NCI-H2196 treated with DMSO at 0.1 percent for 48 hours (cell line): Measurements from ENCODE around the gene TMEM50B.
A peak's percentile ranks its signal among the peaks of the same experiment; 100 is the strongest.
"Not testable (repeated sequence)": the region's sequence is repeated elsewhere in the genome, so short reads cannot be mapped to it uniquely, and the experiment has no call there.

Experiments
- DNase-seq: peaks from one replicate; lab custom pipeline; 2025; ENCODE audit not compliant: unreplicated experiment; lab: John Stamatoyannopoulos, UW

Gene TMEM50B

GRCh38 chr21:33479679-33480480 lies at the start of gene TMEM50B:
Gene TMEM50B (minus strand): TSS chr21:33479974. CDS start chr21:33468885, 11,089 bp downstream.
- DNase-seq, result peak; percentile 86

GRCh38 chr21:33522953-33523349 lies 43.2 kb upstream of the TMEM50B start:
- DNase-seq, result no peak

DNA sequence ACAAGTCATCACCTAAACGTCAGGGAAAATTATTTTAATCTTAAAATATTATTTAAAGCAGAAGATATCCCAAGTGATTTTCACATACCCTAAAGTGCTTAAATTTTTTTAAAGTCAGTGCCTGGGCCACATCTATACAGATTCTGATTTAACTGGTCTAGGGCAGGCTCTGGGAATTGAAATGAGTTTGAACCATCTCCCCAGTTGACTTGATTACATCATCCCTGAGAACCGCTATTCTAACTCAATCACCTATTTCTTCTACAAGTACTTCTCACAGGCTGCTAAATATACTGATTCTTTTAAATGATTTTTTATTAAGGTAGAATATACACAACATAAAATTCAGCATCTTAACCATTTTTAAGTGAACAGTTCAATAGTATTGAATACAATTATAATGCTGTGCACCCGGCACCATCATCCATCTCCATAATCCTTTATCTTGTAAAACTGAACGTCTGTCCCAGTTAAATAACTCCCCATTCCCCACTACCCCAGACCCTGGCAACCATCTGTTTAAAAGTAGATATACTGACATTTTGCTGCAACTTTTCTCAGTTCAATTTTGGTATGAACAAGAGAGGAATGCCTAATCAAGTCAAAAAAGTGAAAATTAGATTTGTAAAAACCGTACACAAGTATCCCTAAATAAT lies 42.7 kb upstream of the TMEM50B start:
- no peak for DNase-seq

DNA sequence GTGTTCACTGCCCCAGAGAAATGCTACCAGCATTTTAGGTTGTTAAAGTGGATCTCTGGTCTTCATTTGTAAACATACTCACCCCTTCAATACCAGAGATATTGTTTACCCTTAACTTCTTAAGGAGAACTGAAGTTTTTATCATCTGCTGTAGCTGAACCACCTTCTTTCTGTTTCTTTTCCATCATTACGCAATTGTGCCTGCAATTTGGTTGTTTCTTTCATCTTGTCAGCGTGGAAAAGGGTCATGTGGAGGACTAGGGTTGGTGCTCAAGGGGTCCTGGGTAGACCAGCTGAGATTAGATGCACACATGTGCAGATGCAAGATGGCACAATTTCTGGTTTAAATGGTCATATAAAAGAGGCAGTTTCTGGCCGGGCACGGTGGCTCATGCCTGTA lies 39.1 kb upstream of the TMEM50B start:
- DNase-seq, result no peak

- DNase-seq, result no peak
These were observed 34.5 kb upstream of the TMEM50B start for GRCh38 chr21:33514229-33514628.

- DNase-seq, result no peak
These were observed 32.7 kb upstream of the TMEM50B start for GRCh38 chr21:33512481-33512880.

DNA sequence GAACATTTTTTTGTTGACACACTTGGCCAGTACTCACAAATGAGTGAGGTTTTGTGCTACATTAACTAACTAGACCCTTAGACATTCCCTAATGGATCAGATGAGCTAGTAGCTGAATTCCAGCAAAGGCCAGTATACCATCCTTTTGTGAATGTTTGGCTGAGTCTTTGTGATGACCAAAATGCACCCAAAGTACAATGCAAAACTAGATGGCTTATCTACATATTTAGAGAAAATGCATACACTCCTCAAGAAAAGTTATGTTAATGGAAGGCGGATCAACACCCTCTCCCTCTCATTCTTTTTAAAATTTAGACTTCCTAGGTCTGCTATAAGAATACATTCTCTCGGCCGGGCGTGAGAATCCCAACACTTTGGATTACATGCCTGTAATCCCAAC lies 31.9 kb upstream of the TMEM50B start:
- DNase-seq, result no peak

DNA sequence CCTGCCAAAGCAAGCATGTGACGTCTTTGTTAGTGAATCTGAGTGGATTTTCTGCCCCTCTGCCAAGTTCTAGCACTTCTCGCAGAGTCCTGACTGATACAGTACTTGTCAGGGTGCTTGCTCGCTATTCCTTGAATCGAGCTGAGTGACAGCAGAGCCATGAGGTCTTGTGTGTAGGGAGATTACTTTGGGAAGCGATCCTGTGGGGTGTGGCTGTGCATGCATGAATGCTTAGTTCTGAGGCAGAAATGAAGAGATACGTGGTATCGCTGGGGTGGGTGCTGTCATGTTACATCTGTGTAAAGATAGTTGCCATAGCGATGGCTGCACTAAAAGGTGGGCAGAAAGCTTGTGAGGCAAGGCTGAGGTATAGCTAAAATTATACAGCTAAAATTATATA lies 31.1 kb upstream of the TMEM50B start:
- DNase-seq, result no peak

DNA sequence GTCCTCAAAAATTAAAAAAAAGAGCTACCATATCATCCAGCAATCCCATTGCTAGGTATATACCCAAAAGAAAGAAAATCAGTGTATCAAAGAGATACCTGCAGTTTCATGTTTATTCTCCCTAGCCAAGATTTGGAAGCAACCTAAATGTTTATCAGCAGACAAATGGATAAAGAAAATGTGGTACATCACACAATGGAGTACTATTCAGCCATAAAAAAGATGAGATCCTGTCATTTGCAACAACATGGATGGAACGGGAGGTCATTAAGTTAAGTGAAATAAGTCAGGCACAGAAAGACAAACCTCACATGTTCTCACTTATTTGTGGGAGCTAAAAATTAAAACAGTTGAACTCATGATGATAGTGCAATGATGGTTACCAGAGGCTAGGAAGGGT lies 27.2 kb upstream of the TMEM50B start:
- DNase-seq, result not testable (repeated sequence)

DNA sequence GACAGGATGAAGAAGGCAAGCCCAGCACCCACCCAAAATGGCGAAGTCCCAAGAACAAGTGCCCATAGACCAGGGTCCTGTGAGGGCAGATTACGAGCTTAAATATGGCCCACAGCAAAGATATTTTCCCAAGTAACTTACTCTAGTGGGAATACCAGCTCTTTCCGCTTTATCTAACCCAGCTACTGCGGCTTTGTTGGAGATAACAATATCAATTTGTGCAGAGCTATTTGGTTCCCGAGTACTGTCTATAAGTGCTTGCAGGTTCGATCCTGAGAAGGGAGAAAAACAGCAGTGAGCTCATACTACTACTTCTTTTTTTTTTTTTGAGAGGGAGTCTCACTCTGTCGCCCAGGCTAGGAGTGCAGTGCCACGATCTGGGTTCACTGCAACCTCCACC lies 26.1 kb upstream of the TMEM50B start:
- no peak for DNase-seq

DNA sequence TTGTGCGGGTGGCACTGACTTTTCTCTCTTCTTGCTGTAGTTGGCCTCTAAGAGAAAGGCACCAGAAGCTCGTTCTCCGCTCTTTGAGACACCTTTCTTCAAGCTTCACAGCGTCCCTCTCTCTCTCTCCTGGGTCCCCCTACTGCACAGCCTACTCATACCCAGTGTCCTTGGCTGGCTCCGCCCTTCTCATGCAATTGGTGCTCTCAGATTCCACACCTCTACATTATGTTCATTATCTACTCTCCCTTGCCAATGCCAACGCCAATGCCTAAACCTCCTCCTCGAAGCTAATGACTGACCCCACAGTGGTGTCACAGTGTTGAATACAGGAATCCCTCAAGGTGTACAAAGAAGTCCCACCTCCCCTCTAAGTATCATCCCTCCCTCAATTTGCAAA lies 16.6 kb upstream of the TMEM50B start:
- DNase-seq, result no peak

- no peak for DNase-seq
These were observed 16.0 kb upstream of the TMEM50B start for GRCh38 chr21:33495743-33496142.

DNA sequence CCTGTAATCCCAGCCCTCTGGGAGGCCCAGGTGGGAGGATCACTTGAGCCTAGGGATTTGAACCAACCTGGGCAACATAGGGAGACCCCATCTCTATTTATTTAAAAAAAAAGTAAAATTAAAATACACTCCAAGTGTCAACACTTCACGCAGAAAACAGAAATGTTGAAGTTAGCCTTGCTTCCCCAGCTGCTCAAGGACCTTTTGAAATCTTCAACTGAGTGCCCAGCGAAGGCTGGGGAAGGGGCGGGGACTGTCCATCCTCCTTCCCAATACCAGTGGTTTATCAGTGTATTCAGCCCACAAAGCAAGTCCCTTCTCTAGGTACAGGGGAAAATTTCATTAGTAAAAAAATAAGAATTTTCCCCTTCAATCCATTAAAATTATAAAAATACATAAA lies 14.0 kb upstream of the TMEM50B start:
- DNase-seq, result no peak

- no peak for DNase-seq
These were observed 12.8 kb upstream of the TMEM50B start for GRCh38 chr21:33492571-33492970.

DNA sequence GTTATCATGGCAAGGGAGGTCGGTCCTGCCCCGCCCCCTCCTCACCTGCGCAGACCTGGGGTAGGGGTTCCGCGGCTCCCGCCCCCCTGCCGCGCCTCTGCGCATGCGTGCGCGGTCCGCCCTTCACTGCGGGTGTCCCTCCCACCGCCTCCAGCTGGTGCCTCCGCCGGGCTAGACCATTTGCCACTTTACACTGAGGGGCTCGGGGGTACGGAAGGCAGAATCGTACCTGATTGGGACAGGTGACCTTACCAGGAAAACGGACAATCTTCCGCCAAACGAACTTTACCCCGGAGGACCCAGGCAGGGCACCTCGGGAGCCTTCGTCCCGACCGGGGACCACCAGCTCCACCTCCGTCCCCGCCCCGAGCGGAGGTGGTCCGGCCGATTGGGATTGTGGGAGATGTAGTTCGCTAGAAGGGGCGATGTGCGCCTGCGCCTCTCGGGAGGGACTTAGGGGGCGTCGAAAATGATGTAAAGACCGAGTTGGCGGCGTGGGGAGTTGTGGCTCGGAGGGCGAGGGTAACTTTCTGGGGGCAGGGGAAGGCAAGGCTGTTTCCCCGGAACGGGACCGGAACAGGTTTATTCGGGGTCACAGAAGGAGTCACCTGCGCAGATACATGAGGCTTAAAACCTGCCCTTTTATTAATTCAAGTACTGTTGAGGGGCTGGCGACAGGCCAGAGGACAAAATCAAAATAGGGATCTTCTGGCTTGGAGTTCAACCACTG lies 11.8 kb upstream of the TMEM50B start, which contains the start of gene DNAJC28:
TSS of gene DNAJC28 (minus strand) at position 344 of the 730 bp plus-strand sequence. CDS start 2,323 bp downstream, outside the sequence.
- DNase-seq, result peak; percentile 89

- DNase-seq, result no peak
These were observed 11.2 kb upstream of the TMEM50B start for GRCh38 chr21:33490991-33491372.

DNA sequence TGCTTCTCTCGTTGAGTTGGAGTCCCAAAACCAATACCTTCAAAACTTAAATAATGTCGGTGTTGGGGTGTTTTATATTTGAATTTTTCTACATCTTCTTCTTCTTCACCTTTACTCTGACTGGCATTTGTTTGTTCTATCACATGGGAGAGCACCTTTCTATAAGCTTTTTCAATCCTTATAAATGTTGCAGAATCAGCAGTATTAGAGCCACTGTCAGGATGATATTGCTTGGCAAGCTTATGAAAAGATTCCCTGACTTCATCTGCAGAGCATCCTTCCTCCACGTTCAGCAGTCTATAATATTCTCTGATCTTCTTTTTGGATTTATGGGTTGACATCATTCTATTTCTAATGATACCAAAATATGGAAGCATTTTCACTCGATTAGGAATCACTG lies 9.2 kb upstream of the TMEM50B start:
- DNase-seq, result no peak

- no peak for DNase-seq
These were observed 8.2 kb upstream of the TMEM50B start for GRCh38 chr21:33487996-33488395.

GRCh38 chr21:33481314-33481943 lies 1.7 kb upstream of the TMEM50B start:
- no peak for DNase-seq

DNA sequence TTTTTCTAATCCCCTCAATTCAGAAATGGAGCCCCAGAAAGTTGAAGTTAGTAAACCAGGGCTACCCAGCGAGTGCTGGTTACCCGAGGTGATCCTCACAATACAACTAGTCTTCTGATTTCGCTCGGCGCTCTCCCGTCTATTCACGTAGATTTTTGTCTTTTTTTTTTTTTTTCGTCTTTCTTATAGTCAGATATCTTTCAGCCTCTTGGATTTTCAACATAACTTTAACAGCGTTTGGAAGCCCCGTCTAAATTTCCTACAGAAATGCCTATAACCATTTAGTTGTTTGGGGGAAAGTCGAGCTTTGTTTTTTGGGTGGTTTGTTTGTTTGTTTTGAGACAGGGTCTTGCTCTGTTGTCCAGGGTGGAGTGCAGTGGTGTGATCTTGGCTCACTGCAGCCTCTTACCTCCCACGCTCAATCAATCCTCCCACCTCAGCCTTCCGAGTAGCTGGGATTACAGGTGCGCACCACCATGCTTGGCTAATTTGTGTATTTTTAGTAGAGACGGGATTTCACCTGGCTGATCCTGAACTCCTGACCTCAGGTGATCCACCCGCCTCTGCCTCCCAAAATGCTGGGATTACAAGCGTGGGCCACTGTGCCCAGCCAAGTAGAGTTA lies 818 bp upstream of the TMEM50B start:
- no peak for DNase-seq
